ENCODE results near the gene PGAP6. TPM values are rescaled to one million over a fixed set of nuclear protein-coding genes. Genes with fewer than 3 reads are reported as not detected.

Gene PGAP6
- total and polyA plus RNA-seq, 2 of the 13 experiments (the other 11 are each of a cell fraction or from before 2014, with no cell fraction given): 52.7 to 136 TPM

- TF ChIP-seq TIGD3 (CRISPR knock-in tag; IDR thresholded peaks at IDR 0.05; ENCODE audit: borderline replicate concordance): 0 out of 2 replicates have a peak, but pooled peaks have one; percentile 30
- TF ChIP-seq ZNF552 (CRISPR knock-in tag; IDR thresholded peaks at IDR 0.05; ENCODE audit: borderline replicate concordance): no peak
- TF ChIP-seq ZNF530 (CRISPR knock-in tag; IDR thresholded peaks at IDR 0.05; ENCODE audit: low read depth): no peak
- 0 out of 2 replicates have a peak, but pooled peaks have one; percentile 18 for TF ChIP-seq ZNF441 (CRISPR knock-in tag; IDR thresholded peaks at IDR 0.05; ENCODE audit: borderline replicate concordance)
- peak; percentile 32; the same call in 1 of the 2 replicates for TF ChIP-seq FOXJ3 (CRISPR knock-in tag; IDR thresholded peaks at IDR 0.05; ENCODE audit: borderline replicate concordance)
- TF ChIP-seq LBX2 (CRISPR knock-in tag; IDR thresholded peaks at IDR 0.05; ENCODE audit: borderline replicate concordance): no peak
- TF ChIP-seq EZH2 (conservative IDR thresholded peaks at IDR 0.05; ENCODE audit: low read depth, low read length): no peak
- no peak for TF ChIP-seq ZNF260 (CRISPR knock-in tag; IDR thresholded peaks at IDR 0.05; ENCODE audit: borderline replicate concordance, low read depth)
- no peak for TF ChIP-seq ZNF329 (CRISPR knock-in tag; IDR thresholded peaks at IDR 0.05; ENCODE audit: low read depth)
- TF ChIP-seq HNF4A (CRISPR knock-in tag; IDR thresholded peaks at IDR 0.05): peak; percentile 92
- TF ChIP-seq ZXDC (CRISPR knock-in tag; IDR thresholded peaks at IDR 0.05): peak; percentile 70; the same call in 1 of the 2 replicates
- peak; percentile 98 for TF ChIP-seq CEBPB (IDR thresholded peaks at IDR 0.05; ENCODE audit: borderline replicate concordance, low read depth, low read length)
- no peak for TF ChIP-seq PCBP2 (optimal IDR thresholded peaks at IDR 0.05; ENCODE audit: low read depth, low read length, poor library complexity, severe bottlenecking)
- TF ChIP-seq ZNF460 (CRISPR knock-in tag; IDR thresholded peaks at IDR 0.05; ENCODE audit: borderline replicate concordance): peak; percentile 50; the same call in 1 of the 2 replicates
- peak; percentile 76 for TF ChIP-seq ZNF746 (CRISPR knock-in tag; IDR thresholded peaks at IDR 0.05)
- TF ChIP-seq ZNF580 (CRISPR knock-in tag; IDR thresholded peaks at IDR 0.05; ENCODE audit: borderline replicate concordance, low read depth): peak; percentile 93; the same call in 1 of the 2 replicates
- TF ChIP-seq MLX (CRISPR knock-in tag; IDR thresholded peaks at IDR 0.05): peak; percentile 93
- peak; percentile 85 for TF ChIP-seq DPF2 (CRISPR knock-in tag; IDR thresholded peaks at IDR 0.05; ENCODE audit: borderline replicate concordance, low read depth)
- TF ChIP-seq KDM4B (CRISPR knock-in tag; IDR thresholded peaks at IDR 0.05): peak; percentile 92
- TF ChIP-seq ZNF414 (CRISPR knock-in tag; IDR thresholded peaks at IDR 0.05): no peak
- TF ChIP-seq DR1 (CRISPR knock-in tag; IDR thresholded peaks at IDR 0.05): no peak
- TF ChIP-seq KDM2A (CRISPR knock-in tag; IDR thresholded peaks at IDR 0.05; ENCODE audit: borderline replicate concordance, low read depth): peak; percentile 78
Observed at GRCh38 chr16:405548-406506, 24.0 kb upstream of the PGAP6 start (continued).
